Effector memory CD8-positive, alpha-beta T cell (primary cell): ENCODE measurements around the gene KRTAP5-5.
"Not testable (repeated sequence)": the region's sequence is repeated elsewhere in the genome, so short reads cannot be mapped to it uniquely, and the experiment has no call there.

ENCODE experiments used
- ATAC-seq: fragments of 150-1000 bp; cut with Tn5 transposase; replicated peaks from 2 replicates; pipeline ENCODE4 v1.10.0; 2021; ENCODE audit warnings: mild to moderate bottlenecking, moderate library complexity
- DNase-seq, 3 experiments: peaks; one replicate each; pipeline ENCODE4 v3.0.0; 2021
- H3K27ac Mint-ChIP-seq, 2 donors: one replicate each; pipeline ENCODE4 v1.8.0; 2022; ENCODE audit warnings: mild to moderate bottlenecking in 2 of 2, mixed read lengths in 2 of 2, moderate library complexity in 2 of 2
- H3K27me3 Mint-ChIP-seq, 2 donors: one replicate each; pipeline ENCODE4 v1.8.0; 2022; ENCODE audit warnings: mixed read lengths in 2 of 2
- H3K36me3 Mint-ChIP-seq: one replicate; pipeline ENCODE4 v1.8.0; 2022; ENCODE audit warnings: mild to moderate bottlenecking, moderate library complexity, mixed read lengths; ENCODE audit not compliant: insufficient read depth
- H3K4me1 Mint-ChIP-seq, 2 donors: one replicate each; pipeline ENCODE4 v1.8.0; 2022; ENCODE audit warnings: low read depth in 2 of 2, mixed read lengths in 2 of 2
- H3K4me3 Mint-ChIP-seq, 2 donors: one replicate each; pipeline ENCODE4 v1.8.0; 2022; ENCODE audit warnings: mild to moderate bottlenecking in 2 of 2, mixed read lengths in 2 of 2, moderate library complexity in 2 of 2
- H3K9me3 Mint-ChIP-seq, 2 donors: one replicate each; pipeline ENCODE4 v1.8.0; 2022; ENCODE audit warnings: mixed read lengths in 2 of 2
- total RNA-seq, 9 experiments: gene quantifications; one replicate each; lab custom pipeline; 2026; lab: John Stamatoyannopoulos, UW

The KRTAP5-5 gene
- 0 reads per million in 9 experiments for total RNA-seq

GRCh38 chr11:1629326-1630185 lies at the start of gene KRTAP5-5:
TSS of gene KRTAP5-5 (plus strand) at chr11:1629775. CDS start at chr11:1629841, 66 bp downstream.
- H3K4me3 Mint-ChIP-seq = no peak within 1 kb of the TSS
- no peak within 1 kb of the TSS for H3K27ac Mint-ChIP-seq
- H3K27me3 Mint-ChIP-seq = peaks cover 37 to 63% of the 10 kb centered on the region in 2 donors
- DNase-seq (no peak), ATAC-seq (no peak)
- no peaks in the 10 kb centered on the region for H3K36me3 Mint-ChIP-seq
- H3K4me1 Mint-ChIP-seq = peaks cover 7 to 16% of the 10 kb centered on the region in 2 donors
- H3K9me3 Mint-ChIP-seq = no peaks in the 10 kb centered on the region

DNA sequence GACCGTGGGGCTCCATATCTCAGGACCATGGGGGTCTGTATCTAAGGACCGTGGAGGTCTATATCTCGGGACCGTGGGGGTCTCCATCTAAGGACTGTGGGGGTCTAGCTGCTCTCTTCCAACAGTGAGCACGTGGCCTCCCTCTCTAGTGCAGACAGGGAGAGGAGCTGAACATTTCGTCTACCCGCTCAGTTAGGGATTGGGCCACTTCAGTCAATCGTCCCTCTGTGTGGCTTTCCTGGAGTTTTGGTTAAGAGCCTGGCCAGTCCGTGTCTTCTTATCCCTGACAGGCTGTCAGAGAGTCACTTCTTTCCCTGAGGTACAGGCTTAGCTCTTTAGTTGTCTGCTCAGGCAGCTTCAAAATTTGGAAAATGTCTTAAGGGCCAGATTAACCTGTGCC lies 47.6 kb upstream of the KRTAP5-5 start:
- Mint-ChIP-seq H3K9me3 (peaks cover 0 to 3% of the 10 kb centered on the region in 2 donors), H3K27ac (peak overlapping the region in 1 of 2 donors; percentile 77), H3K27me3 (no peaks in the 10 kb centered on the region), H3K4me1 (peaks cover 16 to 18% of the 10 kb centered on the region in 2 donors), H3K4me3 (no peak overlapping the region), H3K36me3 (peaks cover 5% of the 10 kb centered on the region)
- ATAC-seq (no peak), DNase-seq (no peak)

- peaks cover 20 to 21% of the 10 kb centered on the region in 2 donors for H3K4me1 Mint-ChIP-seq
- not testable (repeated sequence) for H3K9me3 Mint-ChIP-seq, H3K4me3 Mint-ChIP-seq, H3K27ac Mint-ChIP-seq, H3K27me3 Mint-ChIP-seq, DNase-seq, ATAC-seq, H3K36me3 Mint-ChIP-seq
These were observed 46.7 kb upstream of the KRTAP5-5 start for GRCh38 chr11:1582909-1583308.

- not testable (repeated sequence) for DNase-seq, H3K9me3 Mint-ChIP-seq, H3K27me3 Mint-ChIP-seq, H3K36me3 Mint-ChIP-seq
- peak; percentile 27 for ATAC-seq
- H3K4me3 Mint-ChIP-seq = peak within 1 kb of the TSS; percentile 34 to 46
- peaks cover 33 to 34% of the 10 kb centered on the region in 2 donors for H3K4me1 Mint-ChIP-seq
- peak within 1 kb of the TSS in 1 of 2 donors; percentile 63 for H3K27ac Mint-ChIP-seq
These were observed 44.8 kb upstream of the KRTAP5-5 start, which contains the start of gene KRTAP5-1 for GRCh38 chr11:1584661-1585370. TSS of gene KRTAP5-1 (minus strand) at chr11:1585283. CDS start at chr11:1585249, 34 bp downstream.

DNA sequence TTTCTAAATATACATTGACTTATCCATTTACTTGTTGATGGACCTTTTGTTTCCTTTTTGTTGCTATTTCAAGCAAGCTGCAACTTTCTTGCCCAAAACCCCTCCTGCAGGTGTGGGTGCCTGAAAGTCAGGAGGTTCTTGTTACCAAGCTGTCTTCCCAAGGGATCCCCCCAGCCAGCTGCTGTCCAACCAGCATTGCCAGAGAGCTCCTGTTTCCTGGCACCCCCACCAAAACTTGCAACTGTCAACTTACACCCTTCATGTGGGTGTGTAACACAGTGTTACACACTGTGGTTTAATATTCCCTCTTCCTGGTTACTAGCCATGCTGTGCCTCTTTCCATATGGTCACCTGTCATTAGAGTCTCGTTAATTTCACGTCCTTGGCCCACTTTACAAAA lies 42.9 kb upstream of the KRTAP5-5 start:
- H3K9me3 Mint-ChIP-seq = no peaks in the 10 kb centered on the region
- H3K4me3 Mint-ChIP-seq = no peak overlapping the region
- peaks cover 36 to 39% of the 10 kb centered on the region in 2 donors for H3K4me1 Mint-ChIP-seq
- H3K27ac Mint-ChIP-seq = no peak overlapping the region
- peaks cover 5% of the 10 kb centered on the region for H3K36me3 Mint-ChIP-seq
- no peak for ATAC-seq
- no peak for DNase-seq
- H3K27me3 Mint-ChIP-seq = no peaks in the 10 kb centered on the region

GRCh38 chr11:1589191-1589963 lies 40.2 kb upstream of the KRTAP5-5 start:
- H3K36me3 Mint-ChIP-seq, H3K9me3 Mint-ChIP-seq, H3K27me3 Mint-ChIP-seq, DNase-seq: not testable (repeated sequence)
- H3K4me3 Mint-ChIP-seq = peak overlapping the region; percentile 77 to 79
- H3K4me1 Mint-ChIP-seq = peaks cover 30 to 34% of the 10 kb centered on the region in 2 donors
- peak overlapping the region; percentile 85 to 91 for H3K27ac Mint-ChIP-seq
- peak; percentile 82 for ATAC-seq

- H3K27ac Mint-ChIP-seq = peak overlapping the region in 1 of 2 donors; percentile 80
- DNase-seq (no peak), ATAC-seq (no peak)
- H3K36me3 Mint-ChIP-seq = peaks cover 7% of the 10 kb centered on the region
- H3K27me3 Mint-ChIP-seq = peaks cover 0 to 5% of the 10 kb centered on the region in 2 donors
- peaks cover 29 to 32% of the 10 kb centered on the region in 2 donors for H3K4me1 Mint-ChIP-seq
- peak overlapping the region in 1 of 2 donors; percentile 29 for H3K4me3 Mint-ChIP-seq
- no peaks in the 10 kb centered on the region for H3K9me3 Mint-ChIP-seq
These were observed 39.6 kb upstream of the KRTAP5-5 start for GRCh38 chr11:1589996-1590395.

GRCh38 chr11:1592628-1593027 lies 36.9 kb upstream of the KRTAP5-5 start:
- DNase-seq (no peak), ATAC-seq (no peak)
- Mint-ChIP-seq H3K27me3 (peaks cover 14 to 21% of the 10 kb centered on the region in 2 donors), H3K9me3 (no peaks in the 10 kb centered on the region), H3K36me3 (peaks cover 4% of the 10 kb centered on the region), H3K4me3 (no peak overlapping the region), H3K27ac (peak overlapping the region in 1 of 2 donors; percentile 54), H3K4me1 (peaks cover 30 to 35% of the 10 kb centered on the region in 2 donors)

GRCh38 chr11:1595994-1596575 lies 33.5 kb upstream of the KRTAP5-5 start:
- H3K27me3 Mint-ChIP-seq = peaks cover 21 to 36% of the 10 kb centered on the region in 2 donors
- not testable (repeated sequence) for H3K4me3 Mint-ChIP-seq, DNase-seq, H3K27ac Mint-ChIP-seq, H3K36me3 Mint-ChIP-seq, ATAC-seq, H3K9me3 Mint-ChIP-seq
- H3K4me1 Mint-ChIP-seq = peaks cover 11 to 20% of the 10 kb centered on the region in 2 donors

- not testable (repeated sequence) for DNase-seq, H3K9me3 Mint-ChIP-seq, H3K36me3 Mint-ChIP-seq, H3K27ac Mint-ChIP-seq, ATAC-seq, H3K4me3 Mint-ChIP-seq
- Mint-ChIP-seq H3K4me1 (peaks cover 11 to 20% of the 10 kb centered on the region in 2 donors), H3K27me3 (peaks cover 21 to 37% of the 10 kb centered on the region in 2 donors)
These were observed 32.9 kb upstream of the KRTAP5-5 start for GRCh38 chr11:1596576-1597121.

DNA sequence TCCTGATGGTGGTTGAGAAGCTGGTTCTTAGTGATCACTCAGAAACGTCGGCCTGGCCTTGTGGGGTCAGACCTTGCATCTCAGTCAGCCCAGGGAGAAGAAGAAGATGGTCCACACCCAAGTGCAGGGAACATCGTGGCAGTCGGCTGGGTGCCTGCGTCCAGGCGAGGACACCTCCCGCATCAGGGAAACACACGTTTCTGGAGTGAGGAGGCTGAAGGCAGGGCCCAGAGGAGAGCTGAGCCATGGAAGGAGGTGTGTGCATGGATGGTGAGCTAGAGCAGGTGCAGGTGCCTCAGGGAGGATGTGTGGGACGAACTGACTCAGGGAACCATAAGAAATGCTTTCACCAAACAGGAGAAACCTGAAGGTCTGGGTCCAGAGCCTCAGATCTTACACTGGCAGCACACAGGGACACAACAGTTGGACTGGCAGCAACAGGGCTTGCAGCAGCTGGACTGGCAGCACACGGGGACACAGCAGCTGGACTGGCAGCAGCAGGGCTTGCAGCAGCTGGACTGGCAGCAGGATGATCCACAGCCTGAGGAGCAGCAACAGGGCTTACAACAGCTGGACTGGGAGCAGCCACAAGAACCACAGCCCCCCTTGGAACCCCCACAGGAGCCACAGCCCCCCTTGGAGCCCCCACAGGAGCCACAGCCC lies 32.1 kb upstream of the KRTAP5-5 start:
- Mint-ChIP-seq H3K9me3 (no peaks in the 10 kb centered on the region), H3K27ac (no peak overlapping the region), H3K4me3 (no peak overlapping the region), H3K4me1 (peaks cover 11 to 20% of the 10 kb centered on the region in 2 donors), H3K36me3 (peaks cover under 1% of the 10 kb centered on the region), H3K27me3 (peaks cover 21 to 43% of the 10 kb centered on the region in 2 donors)
- ATAC-seq (no peak), DNase-seq (no peak)

- Mint-ChIP-seq H3K4me3 (peak within 1 kb of the TSS in 1 of 2 donors; percentile 37), H3K27me3 (peaks cover 21 to 41% of the 10 kb centered on the region in 2 donors), H3K4me1 (peaks cover 11 to 20% of the 10 kb centered on the region in 2 donors), H3K9me3 (no peaks in the 10 kb centered on the region), H3K27ac (no peak within 1 kb of the TSS), H3K36me3 (no peaks in the 10 kb centered on the region)
- ATAC-seq (no peak), DNase-seq (no peak)
These were observed 31.6 kb upstream of the KRTAP5-5 start, which contains the start of gene KRTAP5-2 for GRCh38 chr11:1597994-1598380. TSS of gene KRTAP5-2 (minus strand) at chr11:1598294. CDS start at chr11:1598250, 44 bp downstream.
